ENCODE data around the gene CD22. TPM values are rescaled to one million over a fixed set of nuclear protein-coding genes. Genes with fewer than 3 reads are reported as not detected.

The CD22 gene
- total RNA-seq, 4 donors from 2014 or later, result 7.2 to 22.8 (median 13.4) TPM

DNA sequence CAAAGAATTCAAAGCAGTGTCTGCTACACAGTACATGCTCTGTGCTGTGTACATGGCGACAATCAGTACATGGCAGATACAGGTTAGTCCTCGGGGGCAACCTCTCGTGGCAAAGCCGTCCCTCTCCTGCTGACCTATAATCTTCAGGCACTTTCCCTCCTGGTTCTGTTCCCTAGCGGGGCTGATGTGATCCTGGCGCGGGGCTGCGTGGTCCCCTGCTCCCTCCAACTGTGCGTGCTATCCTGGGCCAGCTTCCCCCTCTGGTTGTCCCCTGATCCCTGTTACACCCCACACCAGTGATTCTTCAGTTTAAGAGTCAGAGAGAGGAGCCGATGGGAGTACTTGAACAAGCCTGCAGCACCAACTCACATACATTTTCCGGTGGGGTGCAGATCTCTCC is 25.0 kb upstream of the CD22 start:
- no peak overlapping the region for H3K27ac ChIP-seq
- H3K36me3 ChIP-seq, result no peaks in the 10 kb centered on the region
- no peak for DNase-seq (ENCODE audit: low spot score in 2 of 2)
- H3K4me3 ChIP-seq, result no peak overlapping the region
- H3K4me1 ChIP-seq, result peaks cover 0 to 29% (median 5%) of the 10 kb centered on the region in 4 donors
- peaks cover 0 to 24% of the 10 kb centered on the region in 2 donors for H3K27me3 ChIP-seq
- no peaks in the 10 kb centered on the region for H3K9me3 ChIP-seq
- 75% methylated on average over 11 of the region's 11 CpGs for WGBS, 2 donors
- TF ChIP-seq EP300 (IDR thresholded peaks at IDR 0.05), result no peak
- no peak for TF ChIP-seq POLR2A (IDR thresholded peaks at IDR 0.05)
- TF ChIP-seq, protein P1, sequence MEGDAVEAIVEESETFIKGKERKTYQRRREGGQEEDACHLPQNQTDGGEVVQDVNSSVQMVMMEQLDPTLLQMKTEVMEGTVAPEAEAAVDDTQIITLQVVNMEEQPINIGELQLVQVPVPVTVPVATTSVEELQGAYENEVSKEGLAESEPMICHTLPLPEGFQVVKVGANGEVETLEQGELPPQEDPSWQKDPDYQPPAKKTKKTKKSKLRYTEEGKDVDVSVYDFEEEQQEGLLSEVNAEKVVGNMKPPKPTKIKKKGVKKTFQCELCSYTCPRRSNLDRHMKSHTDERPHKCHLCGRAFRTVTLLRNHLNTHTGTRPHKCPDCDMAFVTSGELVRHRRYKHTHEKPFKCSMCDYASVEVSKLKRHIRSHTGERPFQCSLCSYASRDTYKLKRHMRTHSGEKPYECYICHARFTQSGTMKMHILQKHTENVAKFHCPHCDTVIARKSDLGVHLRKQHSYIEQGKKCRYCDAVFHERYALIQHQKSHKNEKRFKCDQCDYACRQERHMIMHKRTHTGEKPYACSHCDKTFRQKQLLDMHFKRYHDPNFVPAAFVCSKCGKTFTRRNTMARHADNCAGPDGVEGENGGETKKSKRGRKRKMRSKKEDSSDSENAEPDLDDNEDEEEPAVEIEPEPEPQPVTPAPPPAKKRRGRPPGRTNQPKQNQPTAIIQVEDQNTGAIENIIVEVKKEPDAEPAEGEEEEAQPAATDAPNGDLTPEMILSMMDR (IDR thresholded peaks at IDR 0.05), result no peak

DNA sequence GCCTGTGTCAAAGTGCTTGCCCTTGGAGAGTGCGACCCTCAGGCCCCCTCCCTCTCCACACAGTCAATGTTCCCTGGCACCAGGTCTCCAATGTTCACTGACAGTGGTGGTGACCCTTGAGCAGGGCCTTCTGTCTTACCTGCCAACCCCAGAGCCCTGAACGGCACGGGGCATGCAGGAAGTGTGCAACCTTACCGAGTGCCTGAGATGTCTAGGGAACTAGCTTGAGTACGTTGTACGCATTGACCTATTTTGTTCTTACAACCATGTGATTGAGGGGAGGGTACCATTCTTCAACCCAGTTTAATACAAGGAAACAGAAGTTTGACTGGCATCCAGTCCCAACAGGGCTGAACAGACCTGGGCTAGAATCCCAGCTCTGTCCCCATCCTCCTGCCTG is 23.8 kb upstream of the CD22 start:
- H3K4me3 ChIP-seq, result no peak overlapping the region
- no peaks in the 10 kb centered on the region for H3K36me3 ChIP-seq
- WGBS, 2 donors, result 70 to 81% methylated on average over 6 of the region's 6 CpGs
- no peak for DNase-seq (ENCODE audit: low spot score in 2 of 2)
- no peaks in the 10 kb centered on the region for H3K9me3 ChIP-seq
- H3K4me1 ChIP-seq, result peaks cover 0 to 37% (median 5%) of the 10 kb centered on the region in 4 donors
- peaks cover 0 to 17% of the 10 kb centered on the region in 2 donors for H3K27me3 ChIP-seq
- TF ChIP-seq POLR2A (IDR thresholded peaks at IDR 0.05) (no peak), EP300 (IDR thresholded peaks at IDR 0.05) (no peak)
- TF ChIP-seq, protein P1 (IDR thresholded peaks at IDR 0.05), result no peak
- no peak overlapping the region for H3K27ac ChIP-seq

DNA sequence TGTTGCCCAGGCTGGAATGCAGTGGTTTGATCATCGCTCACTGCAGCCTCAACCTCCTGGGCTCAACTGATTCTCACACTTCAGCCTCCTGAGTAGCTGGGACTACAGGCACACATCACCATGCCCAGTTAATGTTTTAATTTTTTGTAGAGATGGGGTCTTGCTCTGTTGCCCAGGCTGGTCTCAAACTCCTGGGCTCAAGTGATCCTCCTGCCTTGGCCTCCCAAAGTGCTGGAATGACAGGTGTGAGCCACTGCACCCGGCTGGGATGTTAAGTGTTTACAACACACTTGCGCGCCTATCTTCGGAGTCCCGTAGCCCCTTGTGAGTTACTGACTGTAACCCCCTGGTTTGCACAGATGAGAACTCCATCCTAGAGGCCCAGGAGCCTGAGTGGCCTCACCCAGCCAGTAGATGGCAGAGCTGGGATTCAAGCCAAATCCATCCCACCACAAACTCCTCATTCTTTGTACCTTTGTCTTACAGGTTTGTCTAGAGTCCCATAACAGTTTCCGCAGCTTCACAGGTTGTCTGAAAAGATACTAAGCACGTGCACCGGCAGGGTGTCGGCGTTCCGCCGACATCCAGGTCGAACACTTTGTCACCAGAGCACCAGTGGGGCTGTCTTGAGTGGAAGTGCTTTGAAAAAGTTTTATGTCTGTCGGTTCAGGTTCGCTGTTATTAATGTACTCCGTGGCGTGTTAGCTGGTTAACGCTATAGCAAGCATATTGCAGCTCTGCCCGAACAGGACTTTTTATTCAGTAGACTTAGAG is 22.3 kb upstream of the CD22 start:
- H3K4me3 ChIP-seq, result no peak overlapping the region
- H3K27me3 ChIP-seq, result peaks cover 0 to 6% of the 10 kb centered on the region in 2 donors
- H3K36me3 ChIP-seq, result peaks cover 0 to 2% (median 0%) of the 10 kb centered on the region in 3 donors
- no peak overlapping the region for H3K27ac ChIP-seq
- no peak for DNase-seq (ENCODE audit: low spot score in 2 of 2)
- H3K4me1 ChIP-seq, result peaks cover 0 to 41% (median 5%) of the 10 kb centered on the region in 4 donors
- 85 to 86% methylated on average over 20 of the region's 20 CpGs for WGBS, 2 donors
- no peak for TF ChIP-seq EP300 (IDR thresholded peaks at IDR 0.05)
- TF ChIP-seq POLR2A (IDR thresholded peaks at IDR 0.05), result no peak
- TF ChIP-seq, protein P1 (IDR thresholded peaks at IDR 0.05), result no peak
- H3K9me3 ChIP-seq, result no peaks in the 10 kb centered on the region

DNA sequence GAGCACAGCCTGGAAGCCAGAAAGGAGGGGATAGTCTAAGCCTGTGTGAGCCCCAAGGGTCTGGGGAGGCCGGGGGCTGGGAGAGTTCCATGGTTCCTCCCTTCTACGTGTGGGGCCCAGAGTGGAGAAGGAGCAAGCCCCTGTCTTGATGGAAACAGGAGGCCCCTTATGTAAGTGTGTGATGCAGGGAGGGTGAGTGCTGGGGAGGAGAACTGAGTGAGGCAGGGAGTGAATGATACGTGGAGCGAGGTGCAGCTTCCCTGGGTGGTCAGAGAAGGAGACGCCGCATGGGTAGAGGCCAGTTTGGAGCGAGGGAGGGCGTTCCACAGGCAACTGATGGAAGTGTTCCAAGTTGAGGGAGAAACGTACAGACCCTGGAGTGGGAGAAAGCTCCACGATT is 21.1 kb upstream of the CD22 start:
- H3K9me3 ChIP-seq, result no peaks in the 10 kb centered on the region
- peaks cover 0 to 9% (median 0%) of the 10 kb centered on the region in 3 donors for H3K36me3 ChIP-seq
- H3K27me3 ChIP-seq, result no peaks in the 10 kb centered on the region
- peak overlapping the region in 2 of 4 donors; percentile 32 to 38 for H3K27ac ChIP-seq
- no peak for DNase-seq (ENCODE audit: low spot score in 2 of 2)
- no peak overlapping the region for H3K4me3 ChIP-seq
- TF ChIP-seq POLR2A (IDR thresholded peaks at IDR 0.05) (no peak), EP300 (IDR thresholded peaks at IDR 0.05) (no peak)
- TF ChIP-seq, protein P1 (IDR thresholded peaks at IDR 0.05), result no peak
- peaks cover 0 to 48% (median 5%) of the 10 kb centered on the region in 4 donors for H3K4me1 ChIP-seq
- 32 to 40% methylated on average over 10 of the region's 10 CpGs for WGBS, 2 donors

DNA sequence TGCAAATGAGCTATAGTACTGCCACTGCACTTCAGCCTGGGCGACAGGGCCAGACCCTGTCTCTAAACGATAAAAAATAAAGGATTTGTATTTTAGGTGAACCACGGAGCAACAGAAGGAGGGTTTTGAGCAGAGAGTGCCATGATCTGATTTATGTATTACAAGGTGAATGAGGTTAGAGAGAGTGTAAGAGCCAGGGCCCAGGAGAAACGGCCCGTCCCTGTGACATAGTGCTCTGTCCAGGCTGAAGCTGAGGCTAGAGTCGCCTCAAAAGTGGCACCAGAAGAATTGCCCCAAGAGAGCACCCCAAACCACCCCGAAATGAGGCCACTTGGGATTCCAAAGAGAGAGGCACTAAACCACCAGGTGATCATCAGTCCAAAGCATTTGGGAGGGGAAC is 20.1 kb upstream of the CD22 start:
- Histone ChIP-seq H3K27ac (peak overlapping the region in 2 of 4 donors; percentile 10 to 68), H3K4me1 (peaks cover 0 to 48% (median 5%) of the 10 kb centered on the region in 4 donors), H3K27me3 (no peaks in the 10 kb centered on the region), H3K36me3 (peaks cover 0 to 9% (median 0%) of the 10 kb centered on the region in 3 donors), H3K4me3 (no peak overlapping the region), H3K9me3 (no peaks in the 10 kb centered on the region)
- DNase-seq (ENCODE audit: low spot score in 2 of 2), result no peak
- TF ChIP-seq, protein P1 (IDR thresholded peaks at IDR 0.05), result no peak
- TF ChIP-seq POLR2A (IDR thresholded peaks at IDR 0.05), result no peak
- TF ChIP-seq EP300 (IDR thresholded peaks at IDR 0.05), result no peak
- WGBS, 2 donors, result 71 to 73% methylated on average over 7 of the region's 7 CpGs

All from tibial nerve (tissue), 4 donors.